GDM1 (cell line): ENCODE results near the gene FNDC11.
"Not testable (repeated sequence)": the region's sequence is repeated elsewhere in the genome, so short reads cannot be mapped to it uniquely, and the experiment has no call there.

ENCODE experiments used
- DNase-seq: peaks from one replicate; lab custom pipeline; 2025; lab: John Stamatoyannopoulos, UW

Gene FNDC11

GRCh38 chr20:63599396-63600050, 45.6 kb downstream of the FNDC11 start:
- DNase-seq, result no peak

DNA sequence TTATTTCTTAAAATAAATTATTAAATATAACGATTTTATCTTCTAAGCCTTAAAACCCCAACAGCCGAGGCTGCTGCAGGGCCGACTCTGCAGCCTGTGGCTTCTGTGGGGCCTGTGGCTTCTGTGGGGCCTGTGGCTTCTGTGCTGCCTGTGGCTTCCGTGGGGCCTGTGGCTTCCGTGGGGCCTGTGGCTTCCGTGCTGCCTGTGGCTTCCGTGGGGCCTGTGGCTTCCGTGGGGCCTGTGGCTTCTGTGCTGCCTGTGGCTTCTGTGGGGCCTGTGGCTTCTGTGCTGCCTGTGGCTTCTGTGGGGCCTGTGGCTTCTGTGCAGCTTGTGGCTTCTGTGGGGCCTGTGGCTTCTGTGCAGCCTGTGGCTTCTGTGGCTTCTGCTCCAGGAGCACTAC, 47.7 kb downstream of the FNDC11 start:
- DNase-seq, result not testable (repeated sequence)

DNA sequence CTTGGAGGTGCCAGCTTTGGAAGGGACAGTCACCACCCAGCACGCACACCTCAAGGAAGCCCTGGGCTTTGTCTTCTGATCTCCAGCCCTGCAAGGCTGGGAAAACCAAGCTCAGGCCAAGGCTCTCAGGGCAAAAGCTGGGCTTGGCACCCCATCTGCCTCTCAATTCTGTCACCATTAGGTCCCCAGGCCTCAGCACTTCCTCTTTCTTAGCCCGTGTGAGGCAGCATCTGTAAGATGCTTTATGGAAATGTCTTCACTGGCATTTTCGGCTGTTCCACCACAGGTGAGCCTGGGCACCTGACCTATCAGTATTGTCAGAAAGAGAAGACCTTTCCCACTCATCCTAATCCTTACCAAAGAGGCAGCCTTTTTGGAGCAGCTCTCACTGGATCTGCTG, 48.4 kb downstream of the FNDC11 start:
- DNase-seq, result no peak
